Gastroesophageal sphincter (tissue), 3 donors: ENCODE results near the gene GPC3.

Experiments
- EP300 ChIP-seq: sonication (generic); formaldehyde crosslinking; IDR thresholded peaks from one replicate; pipeline ENCODE4 v1.6.1; 2017; ENCODE audit warnings: antibody characterized with exemption, mild to moderate bottlenecking
- POLR2A ChIP-seq, 2 donors: fragments of 450-650 bp; IDR thresholded peaks; one replicate each; pipeline ENCODE4 v1.6.1; 2017; ENCODE audit warnings: antibody characterized with exemption in 2 of 2, mild to moderate bottlenecking in 2 of 2, moderate library complexity in 1 of 2
- TF ChIP-seq, protein P1 (sequence below), 4 experiments: fragments of 200-600 bp in 2 of 4; fragments of 450-650 bp in 2 of 4; sonication (generic) in 1 of 4; IDR thresholded peaks; one replicate each; pipeline ENCODE4 v1.5.1; 2017 to 2019; ENCODE audit warnings: antibody characterized with exemption in 4 of 4, mild to moderate bottlenecking in 2 of 4, moderate library complexity in 2 of 4

DNA sequence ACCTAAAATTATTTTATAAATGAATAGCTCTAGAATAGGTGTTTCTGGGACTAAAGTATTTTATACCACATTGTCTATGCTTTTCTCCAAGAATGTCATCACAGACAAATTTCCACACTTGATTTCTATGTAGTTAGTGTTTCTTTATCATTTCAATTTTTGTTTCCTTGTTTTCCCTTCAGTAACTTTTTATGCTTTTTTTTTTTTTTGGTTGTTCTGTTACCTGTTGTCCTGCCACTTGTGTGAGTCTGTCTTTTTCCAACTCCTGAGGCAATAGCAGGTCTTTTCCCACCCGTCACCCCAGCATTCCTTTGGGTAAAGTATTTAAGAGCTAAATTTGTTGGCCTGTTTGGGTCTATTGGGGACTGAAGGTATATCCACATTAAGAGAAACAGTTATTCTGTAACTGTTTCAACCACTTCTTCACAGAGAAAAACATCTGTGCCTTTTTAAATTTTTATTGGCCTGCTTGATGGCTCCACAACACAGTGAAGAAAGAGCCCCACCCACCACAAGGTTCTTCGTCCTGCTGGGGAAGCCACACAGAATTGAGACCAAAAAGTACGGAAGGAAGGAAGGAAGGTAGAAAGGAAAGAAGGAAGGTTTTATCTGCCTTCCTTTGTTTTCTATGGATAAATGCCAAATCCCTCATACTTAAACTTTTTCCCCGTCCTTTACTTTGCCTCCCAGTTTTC is 17.7 kb upstream of the GPC3 start:
- TF ChIP-seq, protein P1, sequence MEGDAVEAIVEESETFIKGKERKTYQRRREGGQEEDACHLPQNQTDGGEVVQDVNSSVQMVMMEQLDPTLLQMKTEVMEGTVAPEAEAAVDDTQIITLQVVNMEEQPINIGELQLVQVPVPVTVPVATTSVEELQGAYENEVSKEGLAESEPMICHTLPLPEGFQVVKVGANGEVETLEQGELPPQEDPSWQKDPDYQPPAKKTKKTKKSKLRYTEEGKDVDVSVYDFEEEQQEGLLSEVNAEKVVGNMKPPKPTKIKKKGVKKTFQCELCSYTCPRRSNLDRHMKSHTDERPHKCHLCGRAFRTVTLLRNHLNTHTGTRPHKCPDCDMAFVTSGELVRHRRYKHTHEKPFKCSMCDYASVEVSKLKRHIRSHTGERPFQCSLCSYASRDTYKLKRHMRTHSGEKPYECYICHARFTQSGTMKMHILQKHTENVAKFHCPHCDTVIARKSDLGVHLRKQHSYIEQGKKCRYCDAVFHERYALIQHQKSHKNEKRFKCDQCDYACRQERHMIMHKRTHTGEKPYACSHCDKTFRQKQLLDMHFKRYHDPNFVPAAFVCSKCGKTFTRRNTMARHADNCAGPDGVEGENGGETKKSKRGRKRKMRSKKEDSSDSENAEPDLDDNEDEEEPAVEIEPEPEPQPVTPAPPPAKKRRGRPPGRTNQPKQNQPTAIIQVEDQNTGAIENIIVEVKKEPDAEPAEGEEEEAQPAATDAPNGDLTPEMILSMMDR (IDR thresholded peaks at IDR 0.05), result no peak
- TF ChIP-seq EP300 (no peak), POLR2A (IDR thresholded peaks at IDR 0.05) (no peak)
